ENCODE results near the gene PLCD3.

Gene PLCD3

GRCh38 chr17:45149037-45149668, 16.8 kb upstream of the PLCD3 start:
- DNase-seq = peak; percentile 96

- DNase-seq = peak; percentile 100
These were observed 16.1 kb upstream of the PLCD3 start, which contains the start of gene HEXIM1 for GRCh38 chr17:45148183-45149036. Gene HEXIM1 (plus strand): TSS chr17:45148475. CDS start chr17:45149191, 716 bp downstream.

GRCh38 chr17:45147581-45148182, 15.4 kb upstream of the PLCD3 start:
- DNase-seq = peak; percentile 98

GRCh38 chr17:45146890-45147580, 14.7 kb upstream of the PLCD3 start:
- DNase-seq = no peak

GRCh38 chr17:45146592-45146889, 14.2 kb upstream of the PLCD3 start:
- no peak for DNase-seq

- DNase-seq = no peak
These were observed 13.9 kb upstream of the PLCD3 start for GRCh38 chr17:45146166-45146565.

GRCh38 chr17:45145035-45145389, 12.7 kb upstream of the PLCD3 start:
- DNase-seq = no peak

- no peak for DNase-seq
These were observed 12.1 kb upstream of the PLCD3 start for GRCh38 chr17:45144199-45145034.

- DNase-seq = peak; percentile 91
These were observed 11.5 kb upstream of the PLCD3 start for GRCh38 chr17:45143767-45144198.

- DNase-seq = no peak
These were observed 10.9 kb upstream of the PLCD3 start for GRCh38 chr17:45143094-45143670.

- DNase-seq = no peak
These were observed 7.2 kb upstream of the PLCD3 start for GRCh38 chr17:45139533-45139920.

GRCh38 chr17:45138911-45139532, 6.7 kb upstream of the PLCD3 start:
- no peak for DNase-seq

- no peak for DNase-seq
These were observed 5.4 kb upstream of the PLCD3 start for GRCh38 chr17:45137561-45138305.

GRCh38 chr17:45136846-45137560, 4.7 kb upstream of the PLCD3 start:
- DNase-seq = no peak

GRCh38 chr17:45135978-45136791, 3.9 kb upstream of the PLCD3 start:
- DNase-seq = peak; percentile 66

GRCh38 chr17:45135192-45135977, 3.1 kb upstream of the PLCD3 start, which contains the start of gene ACBD4:
Gene ACBD4 (plus strand): TSS chr17:45135687. CDS start chr17:45136145, 458 bp downstream.
- DNase-seq = peak; percentile 99

GRCh38 chr17:45132572-45133463, 503 bp upstream of the PLCD3 start:
- DNase-seq = peak; percentile 90

Measured in eye (tissue), 1 donor.